Measurements from ENCODE around the gene PAEP.

Gene PAEP

DNA sequence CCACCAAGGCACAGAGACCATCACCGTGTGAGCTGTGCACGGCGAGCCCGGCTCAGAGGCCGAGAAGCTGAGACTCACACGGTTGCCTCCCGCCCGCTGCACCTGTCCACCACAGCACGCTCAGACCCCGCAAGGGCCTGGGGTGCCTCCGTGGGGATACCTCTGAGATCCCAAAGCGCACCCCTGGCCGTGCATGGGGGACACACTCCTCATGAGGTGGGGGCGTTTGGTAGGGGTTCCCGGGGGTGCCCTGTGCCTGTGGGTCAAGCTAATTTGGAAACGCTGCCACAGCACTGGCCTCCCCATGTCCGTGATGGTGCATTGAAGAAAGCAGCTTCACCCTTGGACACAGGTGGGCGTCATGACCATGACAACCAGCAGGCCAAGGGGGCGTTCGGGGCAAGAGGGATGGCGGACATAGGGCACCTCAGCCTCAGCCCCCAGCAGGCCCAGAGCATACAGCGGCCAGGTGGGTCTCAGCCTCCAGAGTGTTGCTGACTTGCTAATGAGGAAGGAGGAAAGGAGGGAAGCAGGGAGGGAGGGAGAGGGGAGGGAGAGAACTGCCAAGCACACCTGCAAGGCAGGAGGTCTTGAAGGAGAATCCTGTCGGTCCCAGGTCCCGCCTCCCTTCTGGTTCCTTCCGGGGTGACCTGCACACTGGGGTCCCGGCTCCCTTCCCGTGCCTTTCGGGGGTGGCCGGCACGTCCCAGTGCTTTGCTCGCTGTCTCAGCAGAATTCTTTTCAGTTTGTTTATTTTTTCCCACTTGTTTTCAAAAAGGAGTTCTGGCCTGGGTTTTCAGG lies 43.1 kb downstream of the PAEP start:
- no peak for DNase-seq

DNA sequence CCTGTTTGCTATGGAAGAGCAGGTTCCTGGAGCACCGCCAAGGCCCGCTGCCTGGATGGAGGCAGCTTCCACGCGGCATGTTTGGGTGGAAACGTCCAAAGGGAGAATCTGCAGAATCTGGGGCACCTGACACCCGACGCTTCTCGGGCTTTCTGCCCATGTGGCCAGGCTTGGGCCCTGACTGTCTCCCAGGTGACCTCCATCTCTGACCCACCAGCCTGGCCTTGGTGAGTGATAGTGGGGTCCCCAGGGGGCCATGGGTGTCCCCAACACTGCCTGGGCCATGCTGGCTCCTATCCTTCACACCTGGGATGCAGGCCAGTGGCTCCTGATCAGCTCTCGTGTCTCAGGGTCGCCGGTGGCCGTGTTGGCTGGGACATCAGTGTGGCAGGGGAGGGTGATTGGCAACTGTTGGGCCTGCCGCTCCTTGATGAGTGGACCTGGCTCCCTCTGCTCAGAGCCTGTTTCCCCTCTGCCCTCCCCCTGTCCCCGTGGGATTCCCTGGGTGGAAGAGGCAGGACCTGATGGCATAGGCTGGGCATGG lies 43.8 kb downstream of the PAEP start:
- no peak for DNase-seq

DNA sequence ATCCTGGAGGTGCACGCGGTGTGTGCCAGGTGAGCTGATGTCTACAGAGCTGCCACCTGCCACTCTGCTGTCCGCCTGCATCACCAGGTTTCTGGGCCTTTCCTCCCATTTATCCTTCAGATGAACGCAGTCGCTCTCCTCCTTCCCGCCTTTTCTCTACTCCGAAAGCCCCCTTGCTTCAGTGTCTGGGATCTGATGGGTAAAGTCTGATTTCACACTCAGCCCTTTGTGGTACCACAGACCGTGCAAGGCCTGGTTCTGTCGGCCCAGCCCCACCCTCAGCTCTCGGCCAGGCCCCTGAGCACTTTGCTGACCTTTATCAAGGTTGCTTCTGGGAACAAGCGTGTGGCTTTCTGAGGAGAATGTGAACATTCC lies 45.3 kb downstream of the PAEP start:
- DNase-seq, result no peak

GRCh38 chr9:135607401-135608293 lies 46.1 kb downstream of the PAEP start:
- DNase-seq, result no peak

DNA sequence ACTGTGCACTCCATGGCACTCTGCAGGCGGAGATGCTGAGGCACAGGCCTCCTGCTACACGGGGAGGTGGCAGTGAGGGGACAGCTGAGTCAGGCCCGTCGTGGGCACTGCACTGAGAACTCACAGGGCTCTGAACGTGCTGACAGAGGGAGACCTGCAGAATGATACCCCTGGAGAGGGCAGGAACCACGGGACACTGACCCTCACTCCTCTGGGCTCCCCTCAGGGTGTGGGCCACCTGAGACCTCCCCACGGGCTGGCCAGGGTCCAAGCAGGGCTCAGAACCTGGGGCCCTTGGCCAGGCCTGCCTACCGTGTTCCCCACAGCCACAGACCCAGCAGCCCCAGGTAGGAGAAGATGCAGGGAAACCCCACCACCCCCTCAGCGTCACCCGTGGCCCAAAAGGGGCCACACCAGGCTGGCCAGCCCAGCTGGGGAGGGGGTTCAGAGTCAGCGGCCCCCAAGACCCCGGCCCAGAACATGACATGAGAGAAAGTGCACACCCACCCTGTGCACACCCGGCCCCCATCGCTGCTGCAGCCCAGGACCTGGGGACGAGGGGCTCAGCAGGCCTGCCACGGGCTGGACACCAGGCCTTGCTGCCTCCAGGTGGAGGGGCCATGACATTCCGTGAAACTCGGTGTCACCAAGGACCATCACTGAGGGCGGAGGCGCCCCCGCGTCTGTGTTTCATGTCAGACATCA lies 46.9 kb downstream of the PAEP start:
- no peak for DNase-seq

DNA sequence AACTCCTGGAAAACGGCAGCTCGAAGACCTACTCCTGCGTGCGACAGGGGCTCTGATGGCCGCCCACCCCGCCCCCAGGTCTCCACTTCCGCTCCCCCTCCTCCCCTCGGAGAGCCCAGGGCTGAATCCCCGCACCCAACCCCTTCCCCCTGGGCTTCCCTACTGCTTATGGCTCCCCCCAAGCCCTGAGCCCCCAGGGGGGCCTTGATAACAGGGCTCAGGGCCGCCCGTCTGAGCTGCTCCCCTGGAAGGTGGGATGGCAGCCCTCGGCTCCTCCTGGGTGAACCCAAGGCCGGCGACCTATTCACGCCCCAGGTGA lies 47.4 kb downstream of the PAEP start:
- no peak for DNase-seq

- DNase-seq, result no peak
These were observed 47.9 kb downstream of the PAEP start for GRCh38 chr9:135609366-135609955.

DNA sequence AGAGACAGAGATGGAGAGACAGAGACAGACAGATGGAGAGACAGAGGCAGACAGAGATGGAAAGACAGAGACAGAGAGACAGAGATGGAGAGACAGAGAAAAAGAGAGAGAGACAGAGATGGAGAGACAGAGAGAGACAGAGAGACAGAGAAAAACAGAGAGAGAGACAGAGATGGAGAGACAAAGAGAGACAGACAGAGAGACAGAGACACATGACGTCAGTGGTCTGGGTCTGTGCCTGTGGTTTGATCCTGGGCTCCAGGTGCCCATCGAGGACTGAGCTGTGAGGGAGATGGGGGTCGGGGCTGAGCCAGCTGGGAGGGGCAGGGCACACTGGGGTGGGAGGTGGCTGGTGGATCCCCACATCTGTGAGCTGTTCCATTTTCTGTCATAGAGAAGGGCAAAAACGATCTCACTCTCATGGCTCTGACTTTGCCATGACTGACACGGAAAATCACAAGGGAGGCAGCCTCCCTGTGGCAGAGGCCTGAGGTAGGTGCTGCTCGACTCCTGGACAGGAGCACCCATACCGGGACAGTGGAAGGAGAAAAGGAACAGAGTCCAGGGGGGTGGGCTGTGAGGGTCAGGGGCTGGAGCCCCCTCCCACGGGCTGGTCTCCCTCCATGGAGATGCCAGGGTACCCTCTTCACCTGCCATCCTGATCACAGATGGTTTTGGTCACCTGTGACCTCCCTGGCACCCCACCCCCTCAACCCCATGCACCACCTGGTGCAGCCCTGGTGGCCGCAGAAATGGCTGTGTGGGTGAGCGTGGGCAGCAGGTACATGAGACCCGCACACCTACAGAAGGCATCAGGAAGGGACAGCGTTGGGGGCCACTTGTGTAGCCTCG lies 49.0 kb downstream of the PAEP start:
- no peak for DNase-seq

DNA sequence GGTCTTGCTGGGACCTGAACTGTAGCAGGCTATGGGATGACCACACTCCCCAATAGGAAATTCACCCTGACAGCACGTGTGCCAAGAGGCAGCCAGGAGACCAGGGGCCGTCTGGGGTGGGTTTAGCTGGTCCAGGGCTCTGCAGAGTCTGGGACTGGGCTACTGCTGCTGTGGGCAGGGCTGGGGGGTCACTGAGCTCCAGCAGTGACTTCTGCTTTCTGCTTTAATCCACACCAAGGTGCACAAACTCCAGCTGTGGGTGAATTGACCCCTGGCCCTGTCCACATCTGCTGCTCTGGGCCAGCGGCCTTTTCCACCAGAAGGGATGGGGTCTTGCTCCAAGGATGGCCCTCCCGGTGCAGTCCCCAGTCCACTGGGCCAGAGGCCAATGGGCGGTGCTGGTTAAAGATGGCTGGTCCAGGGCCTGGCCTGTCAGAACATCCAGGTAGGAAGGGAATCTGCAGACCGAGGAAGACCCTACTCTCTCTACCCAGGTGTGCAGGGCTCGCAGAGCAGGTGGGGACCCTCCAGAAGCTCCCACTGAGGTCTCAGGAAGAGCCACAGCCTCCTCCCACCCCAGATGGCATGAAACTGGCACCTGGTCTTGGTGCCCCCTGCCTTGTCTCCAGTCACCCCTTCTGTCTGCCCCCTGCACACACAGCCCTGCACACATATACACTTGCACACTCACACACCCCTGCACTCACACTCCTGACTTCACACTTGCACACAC lies 49.8 kb downstream of the PAEP start:
- no peak for DNase-seq

- DNase-seq, result no peak
These were observed 50.3 kb downstream of the PAEP start for GRCh38 chr9:135611875-135612209.

DNA sequence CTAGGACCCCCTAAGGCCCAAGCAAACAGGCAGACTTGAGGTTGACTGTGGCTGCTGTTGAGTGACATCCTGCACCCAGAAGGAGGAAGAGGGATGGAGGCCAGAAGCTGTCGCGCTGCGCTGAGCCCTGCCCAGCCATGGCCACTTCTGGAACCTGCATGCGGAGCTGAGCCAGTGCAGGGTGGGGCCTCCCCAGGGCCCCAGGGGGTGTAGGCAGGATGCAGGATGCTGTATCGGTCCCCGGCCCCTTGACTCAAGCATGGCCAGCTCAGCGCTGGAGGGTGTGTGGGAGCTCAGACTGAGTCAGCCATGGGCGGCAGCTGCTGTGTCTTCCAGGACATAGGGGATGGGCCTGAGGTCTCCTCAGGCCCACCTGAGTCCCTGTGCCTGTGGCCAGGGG lies 50.9 kb downstream of the PAEP start:
- no peak for DNase-seq

- DNase-seq, result no peak
These were observed 51.7 kb downstream of the PAEP start for GRCh38 chr9:135612981-135613910.

- DNase-seq, result no peak
These were observed 52.6 kb downstream of the PAEP start for GRCh38 chr9:135613946-135614805.

DNA sequence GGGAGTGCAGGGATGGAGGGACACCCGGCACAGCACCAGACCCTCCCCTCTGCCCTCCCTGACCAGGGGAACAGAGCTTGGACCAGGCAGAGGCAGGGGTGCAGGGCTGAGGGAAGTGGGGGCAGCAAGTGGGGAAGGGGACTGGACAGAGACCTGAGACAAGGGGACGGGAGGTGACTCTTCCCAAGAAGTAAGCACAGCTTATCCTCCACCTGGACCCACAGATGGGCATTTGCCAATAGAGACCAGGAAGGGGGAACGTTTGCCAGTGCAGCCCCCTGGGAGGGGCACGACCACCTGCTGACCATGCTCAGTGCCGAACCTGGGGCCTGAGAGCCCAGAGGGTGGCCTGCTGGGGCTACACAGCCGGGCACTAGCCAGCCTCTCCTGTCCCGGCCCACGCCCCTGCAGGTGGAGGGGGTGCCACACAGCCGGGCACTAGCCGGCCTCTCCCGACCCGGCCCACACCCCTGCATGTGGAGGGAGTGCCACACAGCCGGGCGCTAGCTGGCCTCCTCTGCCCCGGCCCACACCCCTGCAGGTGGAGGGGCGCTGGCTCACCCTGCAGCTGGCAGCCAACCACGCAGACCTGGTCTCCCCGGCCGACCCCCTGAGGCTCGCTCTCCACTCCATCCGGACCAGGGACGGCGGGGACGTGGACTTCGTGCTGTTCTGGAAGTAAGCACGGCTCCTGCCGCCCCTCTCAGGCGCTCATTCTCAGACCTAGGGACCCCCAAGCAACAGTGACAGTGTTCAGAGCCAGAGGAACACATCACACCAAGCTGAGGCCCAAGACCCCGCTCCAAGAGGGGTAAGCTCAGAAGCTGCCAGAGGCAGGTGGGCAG lies 53.5 kb downstream of the PAEP start:
- DNase-seq, result no peak

DNA sequence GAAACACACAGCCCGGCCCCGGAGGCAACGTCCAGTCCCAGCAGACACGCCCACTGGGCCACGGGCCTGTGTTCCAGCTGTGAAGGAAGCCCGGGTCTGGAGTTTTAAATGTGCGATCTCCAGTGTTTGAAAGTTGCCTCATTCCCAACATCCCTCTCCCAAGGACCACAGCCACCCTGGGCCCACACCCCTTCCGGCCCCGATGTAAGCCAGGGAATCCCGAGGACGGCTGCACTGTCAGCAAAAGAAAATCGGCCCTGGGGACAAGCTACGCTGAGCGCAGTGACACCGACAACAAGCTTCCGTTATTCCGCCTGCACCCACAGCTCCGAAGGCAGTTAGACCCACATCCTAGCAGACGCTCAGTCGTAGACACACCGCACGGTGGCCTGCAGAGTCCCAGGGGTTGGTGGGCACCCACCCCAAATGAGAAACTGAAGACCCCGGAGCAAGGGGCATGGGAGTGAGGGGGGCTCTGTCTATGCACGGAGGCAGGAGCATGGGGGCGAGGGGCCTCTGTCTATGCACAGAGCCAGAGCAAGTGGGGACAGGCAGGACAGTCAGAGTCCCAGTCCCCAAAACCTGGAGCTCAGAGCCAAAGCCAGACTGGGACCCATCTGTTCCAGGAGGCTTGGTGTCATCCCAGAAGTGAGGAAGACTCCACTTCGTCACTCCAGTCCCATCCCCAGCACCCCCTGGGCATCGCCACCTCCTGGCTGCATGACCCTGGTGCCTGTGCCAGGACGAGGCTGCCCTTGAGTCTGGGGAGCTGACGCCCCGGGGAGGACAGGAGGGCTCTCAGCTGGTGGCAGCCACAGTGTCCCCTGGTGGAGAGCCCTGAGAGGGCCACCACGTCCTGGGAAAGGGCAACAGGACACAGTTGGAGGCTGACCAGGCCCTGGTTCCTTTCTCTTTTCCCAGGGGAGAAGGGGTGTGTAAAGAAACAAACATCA lies 54.4 kb downstream of the PAEP start:
- no peak for DNase-seq

All from cortex of kidney (tissue), 1 donor.